ENCODE data around the gene STXBP5.

DNA sequence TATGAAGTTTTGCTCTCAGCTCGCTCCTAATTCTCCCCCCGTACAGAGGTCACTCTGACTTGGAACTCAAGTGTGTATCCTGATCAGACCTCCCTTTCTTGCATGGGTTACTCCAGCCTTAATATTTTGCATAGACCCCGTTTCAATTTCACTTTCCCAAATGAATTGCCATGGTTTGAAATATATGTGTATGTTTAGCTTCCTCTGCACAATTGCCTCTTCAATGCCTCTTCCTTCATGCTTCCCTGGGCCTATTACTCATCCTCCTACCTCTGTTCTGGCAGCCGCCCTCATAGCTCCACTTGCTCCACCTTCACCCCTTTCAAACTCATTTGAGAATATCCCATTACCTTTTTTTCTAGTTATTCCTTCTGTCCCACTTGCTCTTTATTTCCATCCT is 214.3 kb downstream of the STXBP5 start:
- TF ChIP-seq, protein P1, sequence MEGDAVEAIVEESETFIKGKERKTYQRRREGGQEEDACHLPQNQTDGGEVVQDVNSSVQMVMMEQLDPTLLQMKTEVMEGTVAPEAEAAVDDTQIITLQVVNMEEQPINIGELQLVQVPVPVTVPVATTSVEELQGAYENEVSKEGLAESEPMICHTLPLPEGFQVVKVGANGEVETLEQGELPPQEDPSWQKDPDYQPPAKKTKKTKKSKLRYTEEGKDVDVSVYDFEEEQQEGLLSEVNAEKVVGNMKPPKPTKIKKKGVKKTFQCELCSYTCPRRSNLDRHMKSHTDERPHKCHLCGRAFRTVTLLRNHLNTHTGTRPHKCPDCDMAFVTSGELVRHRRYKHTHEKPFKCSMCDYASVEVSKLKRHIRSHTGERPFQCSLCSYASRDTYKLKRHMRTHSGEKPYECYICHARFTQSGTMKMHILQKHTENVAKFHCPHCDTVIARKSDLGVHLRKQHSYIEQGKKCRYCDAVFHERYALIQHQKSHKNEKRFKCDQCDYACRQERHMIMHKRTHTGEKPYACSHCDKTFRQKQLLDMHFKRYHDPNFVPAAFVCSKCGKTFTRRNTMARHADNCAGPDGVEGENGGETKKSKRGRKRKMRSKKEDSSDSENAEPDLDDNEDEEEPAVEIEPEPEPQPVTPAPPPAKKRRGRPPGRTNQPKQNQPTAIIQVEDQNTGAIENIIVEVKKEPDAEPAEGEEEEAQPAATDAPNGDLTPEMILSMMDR (IDR thresholded peaks at IDR 0.05), result no peak
- TF ChIP-seq POLR2A (IDR thresholded peaks at IDR 0.05), result no peak

Measured in thyroid gland (tissue), 4 donors.